ENCODE measurements around the gene TPSD1.
A peak's percentile ranks its signal among the peaks of the same experiment; 100 is the strongest.

Gene TPSD1

GRCh38 chr16:1299012-1299867 lies 43.4 kb downstream of the TPSD1 start:
- DNase-seq (ENCODE audit: low read depth): no peak

- DNase-seq (ENCODE audit: low read depth): no peak
Observed at GRCh38 chr16:1299868-1300203, 44.0 kb downstream of the TPSD1 start.

- DNase-seq (ENCODE audit: low read depth): peak; percentile 67
Observed at GRCh38 chr16:1300664-1301476, 45.0 kb downstream of the TPSD1 start.

GRCh38 chr16:1301562-1301961 lies 45.7 kb downstream of the TPSD1 start:
- DNase-seq (ENCODE audit: low read depth): no peak

DNA sequence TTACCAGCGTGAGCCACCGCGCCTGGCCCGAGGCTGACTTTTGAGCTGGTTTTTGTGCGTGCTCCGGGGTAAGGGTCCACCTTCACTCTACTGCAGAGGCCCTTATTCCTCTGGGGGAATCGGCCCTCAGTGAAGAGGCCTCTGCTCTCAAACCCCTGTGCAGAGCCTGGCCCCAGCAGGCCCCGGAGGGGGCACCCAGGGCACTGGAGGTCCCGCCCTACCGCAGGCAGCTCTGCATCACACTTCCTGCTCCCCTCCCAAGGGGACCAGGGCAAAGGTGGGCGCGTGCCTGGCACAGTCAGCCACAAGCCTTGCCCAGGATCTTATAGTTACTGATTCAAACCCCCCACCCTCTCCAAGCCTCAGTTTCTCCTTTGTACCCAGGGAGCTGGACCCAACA lies 50.0 kb downstream of the TPSD1 start:
- no peak for DNase-seq (ENCODE audit: low read depth)

GRCh38 chr16:1306334-1306733 lies 50.5 kb downstream of the TPSD1 start:
- no peak for DNase-seq (ENCODE audit: low read depth)

DNA sequence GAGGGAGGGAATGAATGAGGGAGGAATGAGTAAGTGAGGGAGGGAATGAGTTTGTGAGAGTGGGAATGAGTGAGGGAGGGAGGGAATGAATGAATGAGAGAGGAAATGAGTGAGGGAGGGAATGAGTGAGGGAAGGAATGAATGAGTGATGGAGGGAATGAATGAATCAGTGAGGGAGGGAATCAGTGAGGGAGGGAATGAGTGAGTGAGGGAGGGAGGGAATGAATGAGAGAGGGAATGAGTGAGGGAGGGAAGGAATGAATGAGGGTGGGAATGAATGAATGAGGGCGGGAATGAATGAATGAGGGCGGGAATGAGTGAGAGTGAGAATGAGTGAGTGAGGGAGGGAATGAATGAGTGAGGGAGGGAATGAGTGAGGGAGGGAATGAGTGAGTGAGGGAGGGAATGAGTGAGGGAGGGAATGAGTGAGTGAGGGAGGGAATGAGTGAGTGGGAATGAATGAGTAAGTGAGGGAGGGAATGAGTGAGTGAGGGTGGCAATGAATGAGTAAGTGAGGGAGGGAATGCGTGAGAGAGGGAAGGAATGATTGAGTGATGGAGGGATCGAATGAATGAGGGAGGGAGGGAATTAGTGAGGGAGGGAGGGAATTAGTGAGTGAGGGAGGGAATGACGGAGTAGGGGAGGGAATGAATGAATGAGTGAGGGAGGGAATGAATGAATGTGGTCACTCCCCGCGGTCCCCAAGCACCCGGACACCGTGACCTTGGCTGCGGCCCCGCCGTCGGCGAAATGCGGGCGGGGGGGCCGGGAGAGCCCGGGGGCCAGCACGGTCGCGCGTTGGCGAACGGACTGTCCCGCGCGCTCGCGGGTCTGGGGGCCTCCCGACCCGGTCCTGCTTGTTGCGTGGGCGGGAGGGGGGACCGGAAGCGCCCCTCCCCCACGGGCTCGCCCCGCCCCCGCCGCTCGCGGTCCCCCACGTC lies 52.4 kb downstream of the TPSD1 start:
- no peak for DNase-seq (ENCODE audit: low read depth)

Data from stimulated activated CD8-positive, alpha-beta memory T cell treated with anti-CD3 and anti-CD28 coated beads, Interleukin-4, amount 100 ng/mL, for 24 hours (primary cell).